ENCODE measurements around the gene DNAH3. TPM values are rescaled to one million over a fixed set of nuclear protein-coding genes. Genes with fewer than 3 reads are reported as not detected.

Gene DNAH3
- total RNA-seq, 1 experiment from 2014 or later: 0.15 TPM

GRCh38 chr16:20952139-20952920 lies 198.3 kb downstream of the DNAH3 start:
- no peak overlapping the region for H2AFZ ChIP-seq (ENCODE audit: low read depth, low read length, poor library complexity, severe bottlenecking)
- intact Hi-C loops (cut with micrococcal nuclease): no loop called here
- H3K79me2 ChIP-seq (ENCODE audit: insufficient read depth, low read length): no peaks in the 10 kb centered on the region
- DNase-seq (ENCODE audit: low read depth, low spot score): peak; percentile 26
- ChIA-PET RAD21 (ENCODE audit: low non-redundant PET in 1 of 2, low total read pairs in 2 of 2, uncharacterized antibody in 2 of 2, unreplicated experiment in 2 of 2) (interaction anchor here in 1 of 2 experiments (0.7 kb wide), 1 partner anchor 55 kb away, joined by 5 read pairs; no protein-coding TSS in a partner anchor), CTCF (no interaction called here), POLR2A (no interaction called here)
- H4K20me1 ChIP-seq (ENCODE audit: insufficient read depth): no peaks in the 10 kb centered on the region
- H3K36me3 ChIP-seq (ENCODE audit: control insufficient read depth in 1 of 2, insufficient read depth in 2 of 2, low read length in 2 of 2): no peaks in the 10 kb centered on the region
- H3K4me2 ChIP-seq (ENCODE audit: low read length): peak overlapping the region; percentile 15; the same call in 1 of the 2 replicates
- no TSS peak for BruUV-seq (replicated peaks)
- peak; percentile 69; the same call in 1 of the 2 replicates for ATAC-seq
- no peak overlapping the region for H3K27ac ChIP-seq (ENCODE audit: low read depth, low read length)
- no peaks in the 10 kb centered on the region for H3K9me2 ChIP-seq (ENCODE audit: insufficient read depth)
- H3K4me1 ChIP-seq (ENCODE audit: control insufficient read depth in 1 of 2, insufficient read depth in 2 of 2, low read length in 2 of 2): peaks cover 12 to 15% of the 10 kb centered on the region in 2 experiments
- no peaks in the 10 kb centered on the region for H3K27me3 ChIP-seq (ENCODE audit: insufficient read depth, low read length)
- TF ChIP-seq TCF7L2 (IDR thresholded peaks at IDR 0.05; ENCODE audit: borderline replicate concordance, extremely low read depth, insufficient read depth, insufficient read length) (no peak), POLR2AphosphoS5 (IDR thresholded peaks at IDR 0.05; ENCODE audit: low read depth, low read length) (no peak), SP1 (IDR thresholded peaks at IDR 0.05; ENCODE audit: low read depth) (peak; percentile 44; the same call in 1 of the 2 replicates), POLR2A (IDR thresholded peaks at IDR 0.05; ENCODE audit: borderline replicate concordance, extremely low read depth, insufficient read depth, insufficient read length) (no peak), FOSL1 (IDR thresholded peaks at IDR 0.05; ENCODE audit: low read depth) (no peak), ZNF274 (IDR thresholded peaks at IDR 0.05; ENCODE audit: low read depth, low read length) (no peak), CBX3 (IDR thresholded peaks at IDR 0.05; ENCODE audit: low read depth) (no peak), CEBPB (IDR thresholded peaks at IDR 0.05; ENCODE audit: low read depth) (peak; percentile 41; the same call in 1 of the 2 replicates)
- TF ChIP-seq, protein P1, sequence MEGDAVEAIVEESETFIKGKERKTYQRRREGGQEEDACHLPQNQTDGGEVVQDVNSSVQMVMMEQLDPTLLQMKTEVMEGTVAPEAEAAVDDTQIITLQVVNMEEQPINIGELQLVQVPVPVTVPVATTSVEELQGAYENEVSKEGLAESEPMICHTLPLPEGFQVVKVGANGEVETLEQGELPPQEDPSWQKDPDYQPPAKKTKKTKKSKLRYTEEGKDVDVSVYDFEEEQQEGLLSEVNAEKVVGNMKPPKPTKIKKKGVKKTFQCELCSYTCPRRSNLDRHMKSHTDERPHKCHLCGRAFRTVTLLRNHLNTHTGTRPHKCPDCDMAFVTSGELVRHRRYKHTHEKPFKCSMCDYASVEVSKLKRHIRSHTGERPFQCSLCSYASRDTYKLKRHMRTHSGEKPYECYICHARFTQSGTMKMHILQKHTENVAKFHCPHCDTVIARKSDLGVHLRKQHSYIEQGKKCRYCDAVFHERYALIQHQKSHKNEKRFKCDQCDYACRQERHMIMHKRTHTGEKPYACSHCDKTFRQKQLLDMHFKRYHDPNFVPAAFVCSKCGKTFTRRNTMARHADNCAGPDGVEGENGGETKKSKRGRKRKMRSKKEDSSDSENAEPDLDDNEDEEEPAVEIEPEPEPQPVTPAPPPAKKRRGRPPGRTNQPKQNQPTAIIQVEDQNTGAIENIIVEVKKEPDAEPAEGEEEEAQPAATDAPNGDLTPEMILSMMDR (IDR thresholded peaks at IDR 0.05 in 2 of 3, conservative IDR thresholded peaks at IDR 0.05 in 1 of 3; ENCODE audit: borderline replicate concordance in 1 of 3, insufficient read depth in 1 of 3, low read depth in 2 of 3, low read length in 2 of 3): no peak
- TF ChIP-seq, protein P2, sequence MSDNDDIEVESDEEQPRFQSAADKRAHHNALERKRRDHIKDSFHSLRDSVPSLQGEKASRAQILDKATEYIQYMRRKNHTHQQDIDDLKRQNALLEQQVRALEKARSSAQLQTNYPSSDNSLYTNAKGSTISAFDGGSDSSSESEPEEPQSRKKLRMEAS (IDR thresholded peaks at IDR 0.05): no peak
- TF ChIP-seq, protein P3, sequence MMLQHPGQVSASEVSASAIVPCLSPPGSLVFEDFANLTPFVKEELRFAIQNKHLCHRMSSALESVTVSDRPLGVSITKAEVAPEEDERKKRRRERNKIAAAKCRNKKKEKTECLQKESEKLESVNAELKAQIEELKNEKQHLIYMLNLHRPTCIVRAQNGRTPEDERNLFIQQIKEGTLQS (IDR thresholded peaks at IDR 0.05): no peak
- no peak overlapping the region for H3K9ac ChIP-seq (ENCODE audit: low read length)
- no peaks in the 10 kb centered on the region for H3K9me3 ChIP-seq (ENCODE audit: control insufficient read depth in 1 of 2, insufficient read depth in 1 of 2, low read depth in 1 of 2, low read length in 2 of 2)
- no peak overlapping the region for H3K4me3 ChIP-seq (replicated peaks in 1 of 2; ENCODE audit: low read depth in 1 of 2, low read length in 2 of 2)
